Fibroblast of skin of abdomen (primary cell): ENCODE measurements around the gene ARHGDIB.

Experiments
- DNase-seq: peaks from one replicate; pipeline ENCODE4 v3.0.0-alpha.2; 2013

Gene ARHGDIB

GRCh38 chr12:14893506-14894250, 67.7 kb downstream of the ARHGDIB start:
- peak; percentile 12 for DNase-seq

DNA sequence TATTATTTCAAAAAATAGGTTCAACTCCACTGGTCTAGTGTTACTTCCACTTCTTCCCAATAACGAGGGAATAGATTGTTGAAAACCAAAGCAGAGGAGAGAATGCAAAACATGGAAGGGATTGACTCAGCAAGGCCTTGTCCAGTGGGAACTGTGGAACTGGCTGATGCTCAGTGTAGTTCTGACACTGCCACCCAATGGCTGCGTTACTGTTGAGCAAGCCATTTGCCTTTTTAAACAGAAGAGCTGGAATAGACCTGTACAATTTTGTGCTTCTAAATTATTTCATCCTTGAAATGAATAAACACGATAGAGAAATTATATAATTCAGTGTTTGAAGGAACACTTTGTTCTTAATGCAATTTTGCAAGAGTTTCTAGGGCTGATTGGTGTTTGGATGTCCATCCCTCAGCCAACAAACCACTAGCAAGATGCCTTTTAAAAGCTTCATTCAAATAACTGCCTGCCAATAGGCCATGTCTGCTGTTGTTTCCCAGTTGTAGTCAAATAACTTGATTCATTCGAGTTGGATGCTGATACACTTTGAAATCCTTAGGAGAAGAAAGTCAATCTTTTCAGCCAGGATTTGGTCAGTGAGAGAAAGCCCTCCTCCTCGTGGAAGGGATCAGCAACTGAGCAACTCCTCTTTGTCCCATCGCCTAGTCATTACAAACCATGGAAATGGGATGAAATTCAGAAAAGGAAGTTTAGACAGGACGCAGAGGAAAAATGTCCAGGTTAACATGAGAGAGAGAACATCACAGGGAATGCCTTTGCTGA, 68.5 kb downstream of the ARHGDIB start:
- no peak for DNase-seq
